PC-3 (cell line): ENCODE data around the gene TXNDC11.

Experiments used
- CTCF ChIP-seq: fragments of 300-600 bp; sonication (generic); conservative IDR thresholded peaks from 2 replicates; pipeline ENCODE4 v1.5.1; 2017; ENCODE audit warnings: antibody characterized with exemption, low read depth, mild to moderate bottlenecking, low read length
- EZH2 ChIP-seq: fragments of 300-600 bp; sonication (generic); IDR thresholded peaks from one replicate; pipeline ENCODE4 v1.6.1; 2017; ENCODE audit warnings: antibody characterized with exemption, mild to moderate bottlenecking, low read length; ENCODE audit not compliant: unreplicated experiment
- EZH2phosphoT487 ChIP-seq: fragments of 300-600 bp; sonication (generic); IDR thresholded peaks from 2 replicates; pipeline ENCODE4 v1.6.1; 2018; ENCODE audit warnings: mild to moderate bottlenecking, antibody characterized with exemption, low read length, borderline replicate concordance

- TF ChIP-seq CTCF (no peak), EZH2 (no peak), EZH2phosphoT487 (no peak)
Observed at GRCh38 chr16:11755022-11755760, 12.5 kb upstream of the TXNDC11 start.
